AG04450 (cell line): ENCODE results near the gene IL16. TPM values are rescaled to one million over a fixed set of nuclear protein-coding genes. Genes with fewer than 3 reads are reported as not detected.

Experiments used
- CTCF ChIA-PET: fragments of 300-600, 350-600 bp; formaldehyde crosslinking; extraction: SDS; loops from one replicate; lab custom pipeline; 2022; ENCODE audit warnings: antibody characterized with exemption, inconsistent platforms; lab: Charles Lee
- POLR2A ChIA-PET: fragments of 350-600 bp; formaldehyde crosslinking; extraction: SDS; loops from one replicate; lab custom pipeline; 2021; ENCODE audit warnings: antibody characterized with exemption, inconsistent platforms; lab: Yijun Ruan, JAX
- DNase-seq: peaks from one replicate; pipeline ENCODE4 v3.0.0-alpha.2; 2011; ENCODE audit warnings: low read depth, low spot score
- H3K27ac ChIP-seq: one replicate; pipeline ENCODE4 v1.5.1; 2012; ENCODE audit warnings: low read depth, low read length, control low read depth
- H3K27me3 ChIP-seq: one replicate; pipeline ENCODE4 v1.6.0; 2012; ENCODE audit warnings: low read length; ENCODE audit not compliant: control insufficient read depth, insufficient read depth
- H3K4me3 ChIP-seq: 2 replicates; pipeline ENCODE4 v1.5.1; 2011; ENCODE audit warnings: mild to moderate bottlenecking, low read depth, low read length, control low read depth
- H3K9me3 ChIP-seq: 2 replicates; pipeline ENCODE4 v1.5.1; 2012; ENCODE audit warnings: low read length; ENCODE audit not compliant: control insufficient read depth, insufficient read depth
- polyA plus RNA-seq: library from polyadenylated mRNA; depleted of rRNA; stranded (reverse); fragments of >200 nt; gene quantifications from 2 replicates; pipeline ENCODE4 v1.2.3, GENCODE V29; 2011
- TF ChIP-seq, protein P1 (sequence below): IDR thresholded peaks from 2 replicates; pipeline ENCODE4 v1.5.1; 2011; ENCODE audit warnings: low read depth, low read length, control low read depth, inconsistent platforms

The IL16 gene
- polyA plus RNA-seq, 1 experiment, result 3.8 TPM

DNA sequence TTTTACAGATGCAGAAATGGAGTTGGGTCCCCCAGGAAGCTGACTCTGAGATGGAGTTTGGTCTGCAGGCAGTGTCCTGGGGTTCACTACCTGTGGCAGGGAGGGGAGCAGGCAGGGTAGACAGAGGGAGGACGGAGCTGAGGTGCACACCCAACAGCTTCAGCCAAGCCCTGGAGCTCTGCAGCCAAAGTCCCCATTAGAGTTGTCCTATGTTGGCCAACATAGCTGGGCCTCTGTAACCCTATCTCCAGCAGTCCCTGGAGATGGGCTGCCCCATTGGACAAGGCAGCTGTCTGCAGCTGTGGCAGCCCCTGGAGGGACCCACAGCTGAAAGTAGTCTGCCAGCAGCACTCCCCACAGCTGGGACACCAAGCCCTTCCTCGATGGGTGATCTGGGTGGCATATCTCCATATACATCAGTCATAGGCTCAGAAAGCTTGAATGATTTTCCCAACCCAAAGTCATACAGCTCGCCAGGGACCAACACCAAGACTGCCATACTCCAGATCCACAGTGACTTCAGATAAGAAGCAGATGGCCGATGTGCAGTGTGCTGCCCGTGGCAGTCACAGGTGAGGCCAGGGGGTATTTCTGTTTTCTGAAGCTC lies 95.3 kb downstream of the IL16 start:
- POLR2A ChIA-PET, result interaction anchor here (0.7 kb wide), 1 partner anchor 12 kb away, joined by 4 read pairs; no protein-coding TSS in a partner anchor
- DNase-seq, result no peak
- Histone ChIP-seq H3K9me3 (no peaks in the 10 kb centered on the region), H3K27me3 (no peaks in the 10 kb centered on the region), H3K27ac (no peak overlapping the region), H3K4me3 (no peak overlapping the region)
- CTCF ChIA-PET, result interaction anchor here (0.6 to 2.5 kb wide), 2 partner anchors 26 to 866 kb away, joined by 3 to 14 read pairs; no protein-coding TSS in a partner anchor
- TF ChIP-seq, protein P1, sequence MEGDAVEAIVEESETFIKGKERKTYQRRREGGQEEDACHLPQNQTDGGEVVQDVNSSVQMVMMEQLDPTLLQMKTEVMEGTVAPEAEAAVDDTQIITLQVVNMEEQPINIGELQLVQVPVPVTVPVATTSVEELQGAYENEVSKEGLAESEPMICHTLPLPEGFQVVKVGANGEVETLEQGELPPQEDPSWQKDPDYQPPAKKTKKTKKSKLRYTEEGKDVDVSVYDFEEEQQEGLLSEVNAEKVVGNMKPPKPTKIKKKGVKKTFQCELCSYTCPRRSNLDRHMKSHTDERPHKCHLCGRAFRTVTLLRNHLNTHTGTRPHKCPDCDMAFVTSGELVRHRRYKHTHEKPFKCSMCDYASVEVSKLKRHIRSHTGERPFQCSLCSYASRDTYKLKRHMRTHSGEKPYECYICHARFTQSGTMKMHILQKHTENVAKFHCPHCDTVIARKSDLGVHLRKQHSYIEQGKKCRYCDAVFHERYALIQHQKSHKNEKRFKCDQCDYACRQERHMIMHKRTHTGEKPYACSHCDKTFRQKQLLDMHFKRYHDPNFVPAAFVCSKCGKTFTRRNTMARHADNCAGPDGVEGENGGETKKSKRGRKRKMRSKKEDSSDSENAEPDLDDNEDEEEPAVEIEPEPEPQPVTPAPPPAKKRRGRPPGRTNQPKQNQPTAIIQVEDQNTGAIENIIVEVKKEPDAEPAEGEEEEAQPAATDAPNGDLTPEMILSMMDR, result no peak

DNA sequence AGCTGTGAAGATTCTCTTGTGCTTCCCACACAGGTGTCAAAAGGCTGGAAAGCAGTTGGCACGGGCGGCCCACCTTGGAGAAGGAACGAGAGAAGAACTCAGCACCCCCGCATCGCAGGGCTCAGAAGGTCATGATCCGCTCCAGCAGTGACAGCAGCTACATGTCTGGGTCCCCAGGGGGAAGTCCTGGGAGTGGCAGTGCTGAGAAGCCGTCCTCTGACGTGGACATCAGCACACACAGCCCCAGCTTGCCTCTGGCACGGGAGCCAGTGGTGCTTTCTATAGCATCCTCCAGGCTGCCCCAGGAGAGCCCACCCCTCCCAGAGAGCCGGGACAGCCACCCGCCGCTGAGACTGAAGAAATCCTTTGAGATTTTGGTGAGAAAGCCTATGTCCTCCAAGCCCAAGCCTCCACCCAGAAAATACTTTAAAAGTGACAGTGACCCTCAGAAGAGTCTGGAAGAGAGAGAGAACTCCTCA lies 95.9 kb downstream of the IL16 start:
- no peaks in the 10 kb centered on the region for H3K9me3 ChIP-seq
- CTCF ChIA-PET, result no interaction called here
- no peak overlapping the region for H3K27ac ChIP-seq
- no peak for DNase-seq
- POLR2A ChIA-PET, result interaction anchor here (0.7 kb wide), 1 partner anchor 13 kb away, joined by 4 read pairs; no protein-coding TSS in a partner anchor
- H3K4me3 ChIP-seq, result no peak overlapping the region
- H3K27me3 ChIP-seq, result no peaks in the 10 kb centered on the region
- TF ChIP-seq, protein P1, result no peak

DNA sequence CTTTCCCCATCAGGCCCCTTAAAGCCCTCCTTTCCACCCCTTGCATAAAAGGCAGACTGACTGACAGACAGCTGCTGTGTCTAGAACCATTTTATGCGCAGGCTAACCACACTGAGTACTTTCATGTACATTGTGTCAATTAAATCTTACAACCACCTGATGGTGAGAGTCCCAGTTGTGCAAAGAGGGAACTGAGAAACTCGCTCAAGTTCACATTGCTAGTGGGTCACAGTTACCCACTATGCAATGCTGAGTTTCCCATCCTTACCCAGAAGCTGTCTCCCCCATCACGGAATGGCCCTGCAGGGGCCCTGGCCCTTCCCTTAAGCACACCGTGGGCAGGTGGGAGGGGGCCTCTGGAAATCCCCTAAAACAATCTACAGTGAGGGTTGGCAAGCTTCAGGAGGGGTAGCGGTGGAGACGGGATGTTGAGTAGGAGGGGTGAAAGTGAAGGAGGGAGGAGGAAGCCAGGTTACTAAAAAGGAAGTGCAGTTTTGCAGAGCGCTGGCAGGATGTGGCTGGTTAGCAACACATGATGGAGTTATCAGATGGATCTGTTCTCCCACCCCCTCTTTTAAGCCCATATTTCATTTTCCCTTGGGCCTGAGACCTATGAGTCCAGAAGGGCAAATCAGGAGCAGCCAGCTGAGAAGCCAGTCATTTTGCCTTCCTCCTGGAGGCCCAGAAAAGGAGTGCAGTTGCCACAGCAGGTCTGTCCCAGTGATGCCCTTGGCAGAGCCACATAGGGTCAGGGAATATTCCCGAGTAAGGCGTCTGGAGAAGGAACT lies 97.2 kb downstream of the IL16 start:
- ChIA-PET CTCF (no interaction called here), POLR2A (no interaction called here)
- Histone ChIP-seq H3K9me3 (no peaks in the 10 kb centered on the region), H3K27me3 (no peaks in the 10 kb centered on the region), H3K4me3 (no peak overlapping the region), H3K27ac (no peak overlapping the region)
- TF ChIP-seq, protein P1, result 0 out of 2 replicates have a peak, but pooled peaks have one; percentile 1
- no peak for DNase-seq

DNA sequence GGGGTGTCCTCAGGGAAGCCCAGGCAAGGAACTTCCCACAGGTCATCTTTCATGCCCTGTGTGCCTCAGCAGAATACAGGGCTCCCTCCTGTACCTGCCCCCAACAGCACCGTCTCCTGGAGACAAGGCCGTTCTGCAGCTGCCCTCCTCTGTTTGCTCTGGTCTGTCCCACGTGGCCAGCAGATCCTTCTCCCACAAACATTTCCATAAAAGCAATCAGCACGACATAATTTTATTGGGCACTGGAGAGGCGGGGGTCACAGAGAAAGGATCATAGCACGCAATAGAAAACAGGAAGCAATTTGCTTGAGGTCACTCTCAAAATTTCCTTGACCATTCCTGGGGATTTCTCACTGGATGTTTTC lies 97.8 kb downstream of the IL16 start:
- TF ChIP-seq, protein P1, result no peak
- no peak overlapping the region for H3K4me3 ChIP-seq
- ChIA-PET POLR2A (no interaction called here), CTCF (no interaction called here)
- H3K27me3 ChIP-seq, result no peaks in the 10 kb centered on the region
- H3K9me3 ChIP-seq, result no peaks in the 10 kb centered on the region
- no peak overlapping the region for H3K27ac ChIP-seq
- DNase-seq, result no peak
